NB4 (cell line): ENCODE data around the gene DPPA5.

Experiments
- POLR2A ChIP-seq: IDR thresholded peaks from 2 replicates; pipeline ENCODE4 v1.6.1; 2011; ENCODE audit warnings: mild to moderate bottlenecking; ENCODE audit not compliant: insufficient read length; ENCODE audit errors: extremely low read depth
- TF ChIP-seq, protein P1 (sequence below): IDR thresholded peaks from one replicate; pipeline ENCODE4 v1.5.1; 2012; ENCODE audit warnings: low read depth, low read length
- TF ChIP-seq, protein P2 (sequence below): IDR thresholded peaks from 2 replicates; pipeline ENCODE4 v1.6.1; 2011; ENCODE audit warnings: low read depth, low read length

DNA sequence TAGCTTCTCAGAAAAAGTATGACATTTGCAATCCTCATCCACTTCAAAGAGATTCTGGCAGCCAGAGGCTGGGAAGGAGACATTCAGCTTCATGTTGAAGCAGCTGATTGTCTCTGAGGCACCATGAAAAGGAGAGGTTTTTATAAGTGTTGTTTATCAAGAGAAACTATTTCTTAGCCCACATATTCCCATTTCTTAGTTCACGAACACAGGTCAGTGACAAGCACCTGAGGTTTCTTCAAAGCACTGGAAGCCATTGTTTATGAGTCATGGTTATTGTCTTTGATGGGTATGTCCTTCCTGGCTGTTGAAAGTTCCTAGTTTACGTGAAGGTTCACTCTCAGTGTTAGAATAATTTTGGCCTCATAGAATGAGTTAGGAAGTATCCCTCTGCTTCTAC, 37.6 kb upstream of the DPPA5 start:
- TF ChIP-seq, protein P1, sequence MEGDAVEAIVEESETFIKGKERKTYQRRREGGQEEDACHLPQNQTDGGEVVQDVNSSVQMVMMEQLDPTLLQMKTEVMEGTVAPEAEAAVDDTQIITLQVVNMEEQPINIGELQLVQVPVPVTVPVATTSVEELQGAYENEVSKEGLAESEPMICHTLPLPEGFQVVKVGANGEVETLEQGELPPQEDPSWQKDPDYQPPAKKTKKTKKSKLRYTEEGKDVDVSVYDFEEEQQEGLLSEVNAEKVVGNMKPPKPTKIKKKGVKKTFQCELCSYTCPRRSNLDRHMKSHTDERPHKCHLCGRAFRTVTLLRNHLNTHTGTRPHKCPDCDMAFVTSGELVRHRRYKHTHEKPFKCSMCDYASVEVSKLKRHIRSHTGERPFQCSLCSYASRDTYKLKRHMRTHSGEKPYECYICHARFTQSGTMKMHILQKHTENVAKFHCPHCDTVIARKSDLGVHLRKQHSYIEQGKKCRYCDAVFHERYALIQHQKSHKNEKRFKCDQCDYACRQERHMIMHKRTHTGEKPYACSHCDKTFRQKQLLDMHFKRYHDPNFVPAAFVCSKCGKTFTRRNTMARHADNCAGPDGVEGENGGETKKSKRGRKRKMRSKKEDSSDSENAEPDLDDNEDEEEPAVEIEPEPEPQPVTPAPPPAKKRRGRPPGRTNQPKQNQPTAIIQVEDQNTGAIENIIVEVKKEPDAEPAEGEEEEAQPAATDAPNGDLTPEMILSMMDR: no peak
- TF ChIP-seq POLR2A: no peak
- TF ChIP-seq, protein P2, sequence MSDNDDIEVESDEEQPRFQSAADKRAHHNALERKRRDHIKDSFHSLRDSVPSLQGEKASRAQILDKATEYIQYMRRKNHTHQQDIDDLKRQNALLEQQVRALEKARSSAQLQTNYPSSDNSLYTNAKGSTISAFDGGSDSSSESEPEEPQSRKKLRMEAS: no peak
